Right atrium auricular region (tissue), 2 donors: ENCODE results near the gene COMT. TPM values are rescaled to one million over a fixed set of nuclear protein-coding genes. Genes with fewer than 3 reads are reported as not detected.

Source experiments
- DNase-seq: peaks from one replicate; pipeline ENCODE4 v3.0.0-alpha.2; 2019; ENCODE audit warnings: low spot score
- H3K27ac ChIP-seq, 2 donors: fragments of 200-600 bp; sonication (generic); 1 replicate in 1 of 2; 2 replicates in 1 of 2; pipeline ENCODE4 v1.5.1; 2016 to 2019
- H3K27me3 ChIP-seq, 2 donors: fragments of 200-600 bp; sonication (generic); one replicate each; pipeline versions ENCODE4 v1.5.1 to v1.6.0; 2017 to 2019
- H3K36me3 ChIP-seq: fragments of 200-600 bp; sonication (generic); one replicate; pipeline ENCODE4 v1.5.1; 2016
- H3K4me1 ChIP-seq, 2 donors: fragments of 200-600 bp; sonication (generic); one replicate each; pipeline versions ENCODE4 v1.5.1 to v1.6.0; 2017 to 2019
- H3K4me3 ChIP-seq, 2 donors: fragments of 200-600 bp; sonication (generic); 1 replicate in 1 of 2; 2 replicates in 1 of 2; pipeline ENCODE4 v1.5.1; 2017 to 2019; ENCODE audit warnings: mild to moderate bottlenecking in 1 of 2, moderate library complexity in 1 of 2
- H3K9me3 ChIP-seq, 2 donors: fragments of 200-600 bp; sonication (generic); one replicate each; pipeline ENCODE4 v1.5.1; 2019
- total RNA-seq, 2 donors: library from RNA; depleted of rRNA; stranded (reverse); fragments of >200 nt; gene quantifications; one replicate each; pipeline ENCODE4 v1.1.0, GENCODE V29; 2016
- TF ChIP-seq, protein P1 (sequence below), 2 donors: fragments of 200-600 bp; sonication (generic); IDR thresholded peaks; one replicate each; pipeline ENCODE4 v1.5.1; 2019; ENCODE audit warnings: antibody characterized with exemption in 2 of 2

Gene COMT
- total RNA-seq, 2 donors from 2014 or later: 142 to 195 TPM

GRCh38 chr22:20000246-20001081, 58.9 kb downstream of the COMT start:
- no peaks in the 10 kb centered on the region for H3K27me3 ChIP-seq
- H3K9me3 ChIP-seq: peaks cover 0 to 17% of the 10 kb centered on the region in 2 donors
- H3K27ac ChIP-seq: peak overlapping the region; percentile 49 to 53
- no peaks in the 10 kb centered on the region for H3K36me3 ChIP-seq
- peaks cover 0 to 50% of the 10 kb centered on the region in 2 donors for H3K4me1 ChIP-seq
- no peak overlapping the region for H3K4me3 ChIP-seq
- TF ChIP-seq, protein P1, sequence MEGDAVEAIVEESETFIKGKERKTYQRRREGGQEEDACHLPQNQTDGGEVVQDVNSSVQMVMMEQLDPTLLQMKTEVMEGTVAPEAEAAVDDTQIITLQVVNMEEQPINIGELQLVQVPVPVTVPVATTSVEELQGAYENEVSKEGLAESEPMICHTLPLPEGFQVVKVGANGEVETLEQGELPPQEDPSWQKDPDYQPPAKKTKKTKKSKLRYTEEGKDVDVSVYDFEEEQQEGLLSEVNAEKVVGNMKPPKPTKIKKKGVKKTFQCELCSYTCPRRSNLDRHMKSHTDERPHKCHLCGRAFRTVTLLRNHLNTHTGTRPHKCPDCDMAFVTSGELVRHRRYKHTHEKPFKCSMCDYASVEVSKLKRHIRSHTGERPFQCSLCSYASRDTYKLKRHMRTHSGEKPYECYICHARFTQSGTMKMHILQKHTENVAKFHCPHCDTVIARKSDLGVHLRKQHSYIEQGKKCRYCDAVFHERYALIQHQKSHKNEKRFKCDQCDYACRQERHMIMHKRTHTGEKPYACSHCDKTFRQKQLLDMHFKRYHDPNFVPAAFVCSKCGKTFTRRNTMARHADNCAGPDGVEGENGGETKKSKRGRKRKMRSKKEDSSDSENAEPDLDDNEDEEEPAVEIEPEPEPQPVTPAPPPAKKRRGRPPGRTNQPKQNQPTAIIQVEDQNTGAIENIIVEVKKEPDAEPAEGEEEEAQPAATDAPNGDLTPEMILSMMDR (IDR thresholded peaks at IDR 0.05): no peak
- DNase-seq: no peak

GRCh38 chr22:20001082-20001638, 59.6 kb downstream of the COMT start:
- TF ChIP-seq, protein P1 (IDR thresholded peaks at IDR 0.05): no peak
- H3K27me3 ChIP-seq: no peaks in the 10 kb centered on the region
- H3K36me3 ChIP-seq: no peaks in the 10 kb centered on the region
- H3K9me3 ChIP-seq: peaks cover 0 to 17% of the 10 kb centered on the region in 2 donors
- H3K4me3 ChIP-seq: no peak overlapping the region
- peaks cover 0 to 43% of the 10 kb centered on the region in 2 donors for H3K4me1 ChIP-seq
- no peak for DNase-seq
- H3K27ac ChIP-seq: peak overlapping the region; percentile 53

- Histone ChIP-seq H3K4me1 (peaks cover 0 to 35% of the 10 kb centered on the region in 2 donors), H3K9me3 (peaks cover 0 to 17% of the 10 kb centered on the region in 2 donors), H3K27me3 (no peaks in the 10 kb centered on the region), H3K4me3 (no peak overlapping the region), H3K36me3 (no peaks in the 10 kb centered on the region), H3K27ac (peak overlapping the region; percentile 53 to 65)
- TF ChIP-seq, protein P1 (IDR thresholded peaks at IDR 0.05): no peak
- no peak for DNase-seq
Measured at GRCh38 chr22:20002128-20002527, 60.6 kb downstream of the COMT start.

- no peak for DNase-seq
- Histone ChIP-seq H3K27ac (peak overlapping the region; percentile 53 to 65), H3K27me3 (no peaks in the 10 kb centered on the region), H3K9me3 (peaks cover 0 to 17% of the 10 kb centered on the region in 2 donors), H3K4me3 (no peak overlapping the region), H3K36me3 (no peaks in the 10 kb centered on the region), H3K4me1 (peaks cover 0 to 35% of the 10 kb centered on the region in 2 donors)
- TF ChIP-seq, protein P1 (IDR thresholded peaks at IDR 0.05): no peak
Measured at GRCh38 chr22:20002636-20003035, 61.1 kb downstream of the COMT start.

DNA sequence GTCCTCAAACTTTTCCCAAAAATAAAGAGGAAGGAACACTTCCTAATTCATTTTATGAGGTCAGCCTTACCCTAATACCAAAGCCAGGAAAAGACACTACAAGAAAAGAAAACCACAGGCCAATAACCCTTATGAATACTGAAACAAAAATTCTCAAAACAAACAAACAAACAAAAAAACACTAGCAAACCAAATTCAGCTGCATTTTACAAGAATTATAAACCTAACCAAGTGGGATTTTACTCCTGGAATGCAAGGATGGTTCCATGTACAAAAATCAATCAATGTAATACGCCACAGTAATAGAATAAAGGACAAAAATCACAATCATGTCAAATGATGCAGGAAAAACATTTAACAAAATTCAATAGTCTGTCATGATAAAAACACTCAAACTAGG, 61.7 kb downstream of the COMT start:
- Histone ChIP-seq H3K4me3 (no peak overlapping the region), H3K27ac (no peak overlapping the region), H3K36me3 (no peaks in the 10 kb centered on the region), H3K27me3 (no peaks in the 10 kb centered on the region), H3K4me1 (peaks cover 0 to 31% of the 10 kb centered on the region in 2 donors), H3K9me3 (peaks cover 0 to 17% of the 10 kb centered on the region in 2 donors)
- TF ChIP-seq, protein P1 (IDR thresholded peaks at IDR 0.05): no peak
- no peak for DNase-seq
